Mesothelial cell of epicardium (in vitro differentiated cells): ENCODE results near the gene FAM210B. TPM values are rescaled to one million over a fixed set of nuclear protein-coding genes. Genes with fewer than 3 reads are reported as not detected.
"Not testable (repeated sequence)": the region's sequence is repeated elsewhere in the genome, so short reads cannot be mapped to it uniquely, and the experiment has no call there.

Experiments
- DNase-seq, 2 experiments: peaks; one replicate each; pipeline ENCODE4 v3.0.0; 2021; ENCODE audit warnings: low spot score in 2 of 2; ENCODE audit not compliant: unreplicated experiment in 2 of 2
- H3K27ac Mint-ChIP-seq: 2 replicates; pipeline ENCODE4 v1.8.0; 2021; ENCODE audit warnings: mixed read lengths
- H3K27me3 Mint-ChIP-seq: 2 replicates; pipeline ENCODE4 v1.8.0; 2021; ENCODE audit warnings: low read depth, mixed read lengths
- H3K36me3 Mint-ChIP-seq: 2 replicates; pipeline ENCODE4 v1.8.0; 2021; ENCODE audit warnings: mixed read lengths
- H3K4me1 Mint-ChIP-seq: 2 replicates; pipeline ENCODE4 v1.8.0; 2021; ENCODE audit warnings: mixed read lengths
- H3K4me3 Mint-ChIP-seq: 2 replicates; pipeline ENCODE4 v1.8.0; 2021; ENCODE audit warnings: mild to moderate bottlenecking, moderate library complexity, mixed read lengths
- H3K9me3 Mint-ChIP-seq: 2 replicates; pipeline ENCODE4 v1.8.0; 2021; ENCODE audit warnings: mixed read lengths
- CTCF ChIP-seq: fragments of 200-600 bp; sonication (generic); IDR thresholded peaks from one replicate; pipeline ENCODE4 v1.5.0; 2021; ENCODE audit warnings: antibody characterized with exemption; ENCODE audit not compliant: unreplicated experiment
- total RNA-seq: library from RNA; stranded (reverse); gene quantifications from 3 replicates; pipeline ENCODE4 v1.2.1, GENCODE V29; 2021

The FAM210B gene
- total RNA-seq, 1 donor from 2014 or later = 66.4 TPM

GRCh38 chr20:56406910-56407309 lies 48.1 kb downstream of the FAM210B start:
- Mint-ChIP-seq H3K27ac (no peak overlapping the region), H3K36me3 (peaks cover 33% of the 10 kb centered on the region), H3K27me3 (no peaks in the 10 kb centered on the region), H3K9me3 (no peaks in the 10 kb centered on the region), H3K4me3 (no peak overlapping the region), H3K4me1 (no peaks in the 10 kb centered on the region)
- DNase-seq = no peak
- TF ChIP-seq CTCF = no peak

- Mint-ChIP-seq H3K27me3 (no peaks in the 10 kb centered on the region), H3K36me3 (peaks cover 28% of the 10 kb centered on the region), H3K27ac (peak overlapping the region; percentile 25), H3K9me3 (no peaks in the 10 kb centered on the region), H3K4me1 (no peaks in the 10 kb centered on the region), H3K4me3 (no peak overlapping the region)
- no peak for TF ChIP-seq CTCF
- no peak for DNase-seq
These were observed 50.7 kb downstream of the FAM210B start for GRCh38 chr20:56409521-56409920.

GRCh38 chr20:56409956-56410355 lies 51.2 kb downstream of the FAM210B start:
- Mint-ChIP-seq H3K9me3 (no peaks in the 10 kb centered on the region), H3K36me3 (peaks cover 28% of the 10 kb centered on the region), H3K4me3 (no peak overlapping the region), H3K27me3 (no peaks in the 10 kb centered on the region), H3K27ac (peak overlapping the region; percentile 66), H3K4me1 (no peaks in the 10 kb centered on the region)
- no peak for TF ChIP-seq CTCF
- DNase-seq = no peak

- Mint-ChIP-seq H3K27ac (peak overlapping the region; percentile 78), H3K36me3 (peaks cover 21% of the 10 kb centered on the region)
- not testable (repeated sequence) for H3K4me1 Mint-ChIP-seq, H3K9me3 Mint-ChIP-seq, DNase-seq, H3K4me3 Mint-ChIP-seq, H3K27me3 Mint-ChIP-seq
These were observed 52.5 kb downstream of the FAM210B start for GRCh38 chr20:56411287-56411686.

- no peak for DNase-seq
- no peak for TF ChIP-seq CTCF
- H3K27ac Mint-ChIP-seq = peak within 1 kb of the TSS; percentile 78
- H3K9me3 Mint-ChIP-seq = no peaks in the 10 kb centered on the region
- H3K4me1 Mint-ChIP-seq = no peaks in the 10 kb centered on the region
- peaks cover 21% of the 10 kb centered on the region for H3K36me3 Mint-ChIP-seq
- no peaks in the 10 kb centered on the region for H3K27me3 Mint-ChIP-seq
- no peak within 1 kb of the TSS for H3K4me3 Mint-ChIP-seq
These were observed 53.1 kb downstream of the FAM210B start, which contains the start of gene CASS4 for GRCh38 chr20:56411759-56412472. TSS of gene CASS4 (plus strand) at chr20:56412260. CDS start at chr20:56412459, 199 bp downstream.

GRCh38 chr20:56412473-56412790 lies 53.7 kb downstream of the FAM210B start:
- no peak for DNase-seq
- no peaks in the 10 kb centered on the region for H3K4me1 Mint-ChIP-seq
- H3K27me3 Mint-ChIP-seq = no peaks in the 10 kb centered on the region
- H3K36me3 Mint-ChIP-seq = peaks cover 21% of the 10 kb centered on the region
- H3K9me3 Mint-ChIP-seq = no peaks in the 10 kb centered on the region
- no peak for TF ChIP-seq CTCF
- H3K27ac Mint-ChIP-seq = peak overlapping the region; percentile 78
- H3K4me3 Mint-ChIP-seq = no peak overlapping the region
